SJSA1 (cell line): ENCODE data around the gene STAG2. TPM values are rescaled to one million over a fixed set of nuclear protein-coding genes. Genes with fewer than 3 reads are reported as not detected.

Experiments used
- DNase-seq, 2 experiments: peaks; one replicate each; pipeline ENCODE4 v3.0.0-alpha.2; 2015 to 2020; ENCODE audit warnings: low spot score in 2 of 2, low read depth in 1 of 2
- H3K27ac ChIP-seq: fragments of 250-450 bp; sonication (Bioruptor Pico); 2 replicates; pipeline ENCODE4 v1.5.1; 2020; ENCODE audit warnings: mild to moderate bottlenecking, moderate library complexity
- H3K27me3 ChIP-seq: fragments of 250-450 bp; sonication (Bioruptor Pico); replicated peaks from 2 replicates; pipeline ENCODE4 v1.5.1; 2020; ENCODE audit warnings: mild to moderate bottlenecking, moderate library complexity
- H3K36me3 ChIP-seq: fragments of 250-450 bp; sonication (Bioruptor Pico); 2 replicates; pipeline ENCODE4 v1.5.1; 2020; ENCODE audit warnings: mild to moderate bottlenecking
- H3K4me1 ChIP-seq: fragments of 250-450 bp; sonication (Bioruptor Pico); replicated peaks from 2 replicates; pipeline ENCODE4 v1.6.1; 2021; ENCODE audit warnings: mild to moderate bottlenecking
- H3K4me3 ChIP-seq: fragments of 250-450 bp; sonication (Bioruptor Pico); 2 replicates; pipeline ENCODE4 v1.5.1; 2020; ENCODE audit warnings: mild to moderate bottlenecking
- H3K9me3 ChIP-seq: fragments of 250-450 bp; sonication (Bioruptor Pico); replicated peaks from 2 replicates; pipeline ENCODE4 v1.5.1; 2020; ENCODE audit warnings: mild to moderate bottlenecking
- total RNA-seq: library from RNA; depleted of rRNA; stranded (reverse); fragments of >200 nt; shearing (Covaris generic); gene quantifications from 2 replicates; pipeline ENCODE4 v1.2.3, GENCODE V29; 2014

STAG2 gene
- total RNA-seq, 1 experiment from 2014 or later, result 103 TPM

- H3K36me3 ChIP-seq, result no peaks in the 10 kb centered on the region
- no peaks in the 10 kb centered on the region for H3K27me3 ChIP-seq
- no peak overlapping the region for H3K27ac ChIP-seq
- no peaks in the 10 kb centered on the region for H3K4me1 ChIP-seq
- no peaks in the 10 kb centered on the region for H3K9me3 ChIP-seq
- no peak overlapping the region for H3K4me3 ChIP-seq
- no peak for DNase-seq
Measured at GRCh38 chrX:123989235-123989634, 27.7 kb downstream of the STAG2 start.

- Histone ChIP-seq H3K36me3 (no peaks in the 10 kb centered on the region), H3K27me3 (no peaks in the 10 kb centered on the region), H3K9me3 (no peaks in the 10 kb centered on the region), H3K4me3 (no peak overlapping the region), H3K27ac (no peak overlapping the region), H3K4me1 (no peaks in the 10 kb centered on the region)
- DNase-seq, result no peak
Measured at GRCh38 chrX:123990169-123990568, 28.7 kb downstream of the STAG2 start.

- Histone ChIP-seq H3K27ac (no peak overlapping the region), H3K4me1 (no peaks in the 10 kb centered on the region), H3K9me3 (no peaks in the 10 kb centered on the region), H3K36me3 (no peaks in the 10 kb centered on the region), H3K4me3 (no peak overlapping the region), H3K27me3 (no peaks in the 10 kb centered on the region)
- DNase-seq, result no peak
Measured at GRCh38 chrX:123990602-123991001, 29.1 kb downstream of the STAG2 start.

- Histone ChIP-seq H3K27ac (no peak overlapping the region), H3K4me3 (no peak overlapping the region), H3K4me1 (no peaks in the 10 kb centered on the region), H3K9me3 (no peaks in the 10 kb centered on the region), H3K36me3 (no peaks in the 10 kb centered on the region), H3K27me3 (no peaks in the 10 kb centered on the region)
- peak in 1 of 2 experiments; percentile 4 for DNase-seq
Measured at GRCh38 chrX:123993326-123993725, 31.8 kb downstream of the STAG2 start.

- Histone ChIP-seq H3K27me3 (no peaks in the 10 kb centered on the region), H3K4me1 (no peaks in the 10 kb centered on the region), H3K4me3 (no peak overlapping the region), H3K9me3 (no peaks in the 10 kb centered on the region), H3K27ac (no peak overlapping the region), H3K36me3 (no peaks in the 10 kb centered on the region)
- DNase-seq, result no peak
Measured at GRCh38 chrX:123993904-123994635, 32.6 kb downstream of the STAG2 start.

- Histone ChIP-seq H3K27ac (no peak overlapping the region), H3K27me3 (no peaks in the 10 kb centered on the region), H3K4me3 (no peak overlapping the region), H3K4me1 (no peaks in the 10 kb centered on the region), H3K36me3 (no peaks in the 10 kb centered on the region), H3K9me3 (no peaks in the 10 kb centered on the region)
- no peak for DNase-seq
Measured at GRCh38 chrX:123994730-123995129, 33.2 kb downstream of the STAG2 start.

GRCh38 chrX:124001581-124001980 lies 40.1 kb downstream of the STAG2 start:
- Histone ChIP-seq H3K27ac (no peak overlapping the region), H3K4me3 (no peak overlapping the region), H3K4me1 (no peaks in the 10 kb centered on the region), H3K36me3 (no peaks in the 10 kb centered on the region), H3K9me3 (no peaks in the 10 kb centered on the region), H3K27me3 (no peaks in the 10 kb centered on the region)
- no peak for DNase-seq

GRCh38 chrX:124005228-124005627 lies 43.7 kb downstream of the STAG2 start:
- Histone ChIP-seq H3K27ac (no peak overlapping the region), H3K9me3 (no peaks in the 10 kb centered on the region), H3K27me3 (no peaks in the 10 kb centered on the region), H3K4me3 (no peak overlapping the region), H3K36me3 (no peaks in the 10 kb centered on the region), H3K4me1 (no peaks in the 10 kb centered on the region)
- no peak for DNase-seq

- no peak for DNase-seq
- H3K27me3 ChIP-seq, result no peaks in the 10 kb centered on the region
- H3K4me1 ChIP-seq, result no peaks in the 10 kb centered on the region
- H3K9me3 ChIP-seq, result no peaks in the 10 kb centered on the region
- H3K4me3 ChIP-seq, result no peak overlapping the region
- H3K27ac ChIP-seq, result no peak overlapping the region
- no peaks in the 10 kb centered on the region for H3K36me3 ChIP-seq
Measured at GRCh38 chrX:124010157-124010556, 48.7 kb downstream of the STAG2 start.

GRCh38 chrX:124010566-124010965 lies 49.1 kb downstream of the STAG2 start:
- Histone ChIP-seq H3K9me3 (no peaks in the 10 kb centered on the region), H3K36me3 (no peaks in the 10 kb centered on the region), H3K4me1 (no peaks in the 10 kb centered on the region), H3K27me3 (no peaks in the 10 kb centered on the region), H3K4me3 (no peak overlapping the region), H3K27ac (no peak overlapping the region)
- no peak for DNase-seq

- Histone ChIP-seq H3K4me1 (no peaks in the 10 kb centered on the region), H3K9me3 (no peaks in the 10 kb centered on the region), H3K36me3 (no peaks in the 10 kb centered on the region), H3K27me3 (no peaks in the 10 kb centered on the region), H3K27ac (no peak overlapping the region), H3K4me3 (no peak overlapping the region)
- DNase-seq, result no peak
Measured at GRCh38 chrX:124015721-124016120, 54.2 kb downstream of the STAG2 start.

- H3K4me3 ChIP-seq, result no peak overlapping the region
- H3K36me3 ChIP-seq, result no peaks in the 10 kb centered on the region
- H3K27me3 ChIP-seq, result no peaks in the 10 kb centered on the region
- DNase-seq, result no peak
- no peak overlapping the region for H3K27ac ChIP-seq
- no peaks in the 10 kb centered on the region for H3K4me1 ChIP-seq
- no peaks in the 10 kb centered on the region for H3K9me3 ChIP-seq
Measured at GRCh38 chrX:124016825-124017224, 55.3 kb downstream of the STAG2 start.

GRCh38 chrX:124018023-124018422 lies 56.5 kb downstream of the STAG2 start:
- Histone ChIP-seq H3K9me3 (no peaks in the 10 kb centered on the region), H3K4me3 (no peak overlapping the region), H3K36me3 (no peaks in the 10 kb centered on the region), H3K4me1 (no peaks in the 10 kb centered on the region), H3K27ac (no peak overlapping the region), H3K27me3 (no peaks in the 10 kb centered on the region)
- no peak for DNase-seq

GRCh38 chrX:124023838-124024238 lies 62.3 kb downstream of the STAG2 start:
- Histone ChIP-seq H3K27ac (peak overlapping the region; percentile 31; the same call in 1 of the 2 replicates), H3K36me3 (no peaks in the 10 kb centered on the region; the same call in 1 of the 2 replicates), H3K4me3 (no peak overlapping the region), H3K27me3 (no peaks in the 10 kb centered on the region), H3K9me3 (no peaks in the 10 kb centered on the region), H3K4me1 (peaks cover 11% of the 10 kb centered on the region)
- DNase-seq, result peak in 1 of 2 experiments; percentile 15

- peaks cover 6% of the 10 kb centered on the region; the same call in 1 of the 2 replicates for H3K36me3 ChIP-seq
- H3K4me1 ChIP-seq, result peaks cover 11% of the 10 kb centered on the region
- H3K27me3 ChIP-seq, result no peaks in the 10 kb centered on the region
Measured at GRCh38 chrX:124026529-124026928, 65.0 kb downstream of the STAG2 start.

More at GRCh38 chrX:124026529-124026928, 65.0 kb downstream of the STAG2 start:
- H3K27ac ChIP-seq, result no peak overlapping the region
- DNase-seq, result no peak
- no peaks in the 10 kb centered on the region for H3K9me3 ChIP-seq
- H3K4me3 ChIP-seq, result no peak overlapping the region
